Astrocyte of the cerebellum (primary cell): ENCODE measurements around the gene MYO3B.
A peak's percentile ranks its signal among the peaks of the same experiment; 100 is the strongest.

Experiments
- DNase-seq: peaks from one replicate; pipeline ENCODE4 v3.0.0-alpha.2; 2011; ENCODE audit warnings: low read depth
- H3K4me3 ChIP-seq: 2 replicates; pipeline ENCODE4 v1.5.1; 2011; ENCODE audit warnings: mild to moderate bottlenecking, low read depth, low read length, moderate library complexity
- CTCF ChIP-seq: IDR thresholded peaks from 2 replicates; pipeline ENCODE4 v1.5.1; 2012; ENCODE audit warnings: low read length, low read depth, moderate library complexity, mild to moderate bottlenecking; ENCODE audit errors: missing control alignments
- in situ Hi-C: cut with HindIII; loops from 2 replicates; pipeline ENCODE4 v1.10.0; 2017; ENCODE audit warnings: low sequenced_read_pairs

Gene MYO3B

GRCh38 chr2:170411660-170412059, 233.7 kb downstream of the MYO3B start:
- no peak overlapping the region for H3K4me3 ChIP-seq
- in situ Hi-C loops: loop anchor here (25.0 kb wide), 2 partner anchors 301 to 401 kb away; partner anchors contain the start of genes GAD1 and SP5
- no peak for TF ChIP-seq CTCF
- DNase-seq: no peak

- DNase-seq: no peak
- H3K4me3 ChIP-seq: no peak overlapping the region
- TF ChIP-seq CTCF: no peak
- in situ Hi-C loops: loop anchor here (25.0 kb wide), 2 partner anchors 291 to 391 kb away; partner anchors contain the start of genes GAD1 and SP5
These were observed 243.2 kb downstream of the MYO3B start for GRCh38 chr2:170420961-170421687.

GRCh38 chr2:170423919-170424318, 246.0 kb downstream of the MYO3B start:
- TF ChIP-seq CTCF: no peak
- H3K4me3 ChIP-seq: no peak overlapping the region
- no peak for DNase-seq
- in situ Hi-C loops: loop anchor here (25.0 kb wide), 2 partner anchors 288 to 388 kb away; partner anchors contain the start of genes GAD1 and SP5

- TF ChIP-seq CTCF: no peak
- no peak overlapping the region for H3K4me3 ChIP-seq
- in situ Hi-C loops: no loop called here
- DNase-seq: peak; percentile 1
These were observed 247.4 kb downstream of the MYO3B start for GRCh38 chr2:170425281-170425751.

GRCh38 chr2:170428868-170429267, 250.9 kb downstream of the MYO3B start:
- no peak for DNase-seq
- in situ Hi-C loops: no loop called here
- TF ChIP-seq CTCF: no peak
- H3K4me3 ChIP-seq: no peak overlapping the region

- TF ChIP-seq CTCF: no peak
- no peak overlapping the region for H3K4me3 ChIP-seq
- DNase-seq: no peak
- in situ Hi-C loops: no loop called here
These were observed 254.9 kb downstream of the MYO3B start for GRCh38 chr2:170432823-170433222.
